ENCODE data around the gene ENAH.

- TF ChIP-seq POLR2A (IDR thresholded peaks at IDR 0.05; ENCODE audit: low read depth): no peak
- TF ChIP-seq POLR2AphosphoS5 (IDR thresholded peaks at IDR 0.05): peak; percentile 6 to 61
- TF ChIP-seq CTCF (IDR thresholded peaks at IDR 0.05): no peak
- no peak for TF ChIP-seq EP300 (IDR thresholded peaks at IDR 0.05)
These were observed 168.9 kb downstream of the ENAH start for GRCh38 chr1:225483818-225484656.
